Measurements from ENCODE around the gene IFNA16.
"Not testable (repeated sequence)": the region's sequence is repeated elsewhere in the genome, so short reads cannot be mapped to it uniquely, and the experiment has no call there.

IFNA16 gene

GRCh38 chr9:21172156-21172555 is 45.0 kb downstream of the IFNA16 start:
- H3K4me3 ChIP-seq (ENCODE audit: low read length) = no peak overlapping the region
- no peak for DNase-seq (ENCODE audit: low read depth)
- no peak for TF ChIP-seq CTCF (conservative IDR thresholded peaks at IDR 0.05; ENCODE audit: low read length)

GRCh38 chr9:21171351-21171750 is 45.8 kb downstream of the IFNA16 start:
- TF ChIP-seq CTCF (conservative IDR thresholded peaks at IDR 0.05; ENCODE audit: low read length) = no peak
- no peak overlapping the region for H3K4me3 ChIP-seq (ENCODE audit: low read length)
- DNase-seq (ENCODE audit: low read depth) = no peak

GRCh38 chr9:21166560-21166959 is 50.6 kb downstream of the IFNA16 start, which contains the start of gene IFNA21:
Gene IFNA21, minus strand, starts transcription at chr9:21166660. Its CDS starts 48 bp downstream, at chr9:21166612.
- H3K4me3 ChIP-seq (ENCODE audit: low read length); DNase-seq (ENCODE audit: low read depth): not testable (repeated sequence)
